ENCODE results near the gene AFF4.

- TF ChIP-seq ATF6 (CRISPR knock-in tag; IDR thresholded peaks at IDR 0.05) (no peak), ZNF174 (CRISPR knock-in tag; IDR thresholded peaks at IDR 0.05) (no peak), WHSC1 (IDR thresholded peaks at IDR 0.05; ENCODE audit: low read length) (no peak), TAF7 (tag; IDR thresholded peaks at IDR 0.05) (no peak), SOX6 (IDR thresholded peaks at IDR 0.05) (no peak), STAT6 (CRISPR knock-in tag; IDR thresholded peaks at IDR 0.05) (no peak), EZH2 (IDR thresholded peaks at IDR 0.05; ENCODE audit: borderline replicate concordance, low read depth, low read length) (no peak), ZNF24 (IDR thresholded peaks at IDR 0.05) (no peak), KLF1 (tag; IDR thresholded peaks at IDR 0.05) (no peak)
- TF ChIP-seq, protein P1, sequence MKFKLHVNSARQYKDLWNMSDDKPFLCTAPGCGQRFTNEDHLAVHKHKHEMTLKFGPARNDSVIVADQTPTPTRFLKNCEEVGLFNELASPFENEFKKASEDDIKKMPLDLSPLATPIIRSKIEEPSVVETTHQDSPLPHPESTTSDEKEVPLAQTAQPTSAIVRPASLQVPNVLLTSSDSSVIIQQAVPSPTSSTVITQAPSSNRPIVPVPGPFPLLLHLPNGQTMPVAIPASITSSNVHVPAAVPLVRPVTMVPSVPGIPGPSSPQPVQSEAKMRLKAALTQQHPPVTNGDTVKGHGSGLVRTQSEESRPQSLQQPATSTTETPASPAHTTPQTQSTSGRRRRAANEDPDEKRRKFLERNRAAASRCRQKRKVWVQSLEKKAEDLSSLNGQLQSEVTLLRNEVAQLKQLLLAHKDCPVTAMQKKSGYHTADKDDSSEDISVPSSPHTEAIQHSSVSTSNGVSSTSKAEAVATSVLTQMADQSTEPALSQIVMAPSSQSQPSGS (CRISPR knock-in tag; IDR thresholded peaks at IDR 0.05), result no peak
- TF ChIP-seq, protein P2, sequence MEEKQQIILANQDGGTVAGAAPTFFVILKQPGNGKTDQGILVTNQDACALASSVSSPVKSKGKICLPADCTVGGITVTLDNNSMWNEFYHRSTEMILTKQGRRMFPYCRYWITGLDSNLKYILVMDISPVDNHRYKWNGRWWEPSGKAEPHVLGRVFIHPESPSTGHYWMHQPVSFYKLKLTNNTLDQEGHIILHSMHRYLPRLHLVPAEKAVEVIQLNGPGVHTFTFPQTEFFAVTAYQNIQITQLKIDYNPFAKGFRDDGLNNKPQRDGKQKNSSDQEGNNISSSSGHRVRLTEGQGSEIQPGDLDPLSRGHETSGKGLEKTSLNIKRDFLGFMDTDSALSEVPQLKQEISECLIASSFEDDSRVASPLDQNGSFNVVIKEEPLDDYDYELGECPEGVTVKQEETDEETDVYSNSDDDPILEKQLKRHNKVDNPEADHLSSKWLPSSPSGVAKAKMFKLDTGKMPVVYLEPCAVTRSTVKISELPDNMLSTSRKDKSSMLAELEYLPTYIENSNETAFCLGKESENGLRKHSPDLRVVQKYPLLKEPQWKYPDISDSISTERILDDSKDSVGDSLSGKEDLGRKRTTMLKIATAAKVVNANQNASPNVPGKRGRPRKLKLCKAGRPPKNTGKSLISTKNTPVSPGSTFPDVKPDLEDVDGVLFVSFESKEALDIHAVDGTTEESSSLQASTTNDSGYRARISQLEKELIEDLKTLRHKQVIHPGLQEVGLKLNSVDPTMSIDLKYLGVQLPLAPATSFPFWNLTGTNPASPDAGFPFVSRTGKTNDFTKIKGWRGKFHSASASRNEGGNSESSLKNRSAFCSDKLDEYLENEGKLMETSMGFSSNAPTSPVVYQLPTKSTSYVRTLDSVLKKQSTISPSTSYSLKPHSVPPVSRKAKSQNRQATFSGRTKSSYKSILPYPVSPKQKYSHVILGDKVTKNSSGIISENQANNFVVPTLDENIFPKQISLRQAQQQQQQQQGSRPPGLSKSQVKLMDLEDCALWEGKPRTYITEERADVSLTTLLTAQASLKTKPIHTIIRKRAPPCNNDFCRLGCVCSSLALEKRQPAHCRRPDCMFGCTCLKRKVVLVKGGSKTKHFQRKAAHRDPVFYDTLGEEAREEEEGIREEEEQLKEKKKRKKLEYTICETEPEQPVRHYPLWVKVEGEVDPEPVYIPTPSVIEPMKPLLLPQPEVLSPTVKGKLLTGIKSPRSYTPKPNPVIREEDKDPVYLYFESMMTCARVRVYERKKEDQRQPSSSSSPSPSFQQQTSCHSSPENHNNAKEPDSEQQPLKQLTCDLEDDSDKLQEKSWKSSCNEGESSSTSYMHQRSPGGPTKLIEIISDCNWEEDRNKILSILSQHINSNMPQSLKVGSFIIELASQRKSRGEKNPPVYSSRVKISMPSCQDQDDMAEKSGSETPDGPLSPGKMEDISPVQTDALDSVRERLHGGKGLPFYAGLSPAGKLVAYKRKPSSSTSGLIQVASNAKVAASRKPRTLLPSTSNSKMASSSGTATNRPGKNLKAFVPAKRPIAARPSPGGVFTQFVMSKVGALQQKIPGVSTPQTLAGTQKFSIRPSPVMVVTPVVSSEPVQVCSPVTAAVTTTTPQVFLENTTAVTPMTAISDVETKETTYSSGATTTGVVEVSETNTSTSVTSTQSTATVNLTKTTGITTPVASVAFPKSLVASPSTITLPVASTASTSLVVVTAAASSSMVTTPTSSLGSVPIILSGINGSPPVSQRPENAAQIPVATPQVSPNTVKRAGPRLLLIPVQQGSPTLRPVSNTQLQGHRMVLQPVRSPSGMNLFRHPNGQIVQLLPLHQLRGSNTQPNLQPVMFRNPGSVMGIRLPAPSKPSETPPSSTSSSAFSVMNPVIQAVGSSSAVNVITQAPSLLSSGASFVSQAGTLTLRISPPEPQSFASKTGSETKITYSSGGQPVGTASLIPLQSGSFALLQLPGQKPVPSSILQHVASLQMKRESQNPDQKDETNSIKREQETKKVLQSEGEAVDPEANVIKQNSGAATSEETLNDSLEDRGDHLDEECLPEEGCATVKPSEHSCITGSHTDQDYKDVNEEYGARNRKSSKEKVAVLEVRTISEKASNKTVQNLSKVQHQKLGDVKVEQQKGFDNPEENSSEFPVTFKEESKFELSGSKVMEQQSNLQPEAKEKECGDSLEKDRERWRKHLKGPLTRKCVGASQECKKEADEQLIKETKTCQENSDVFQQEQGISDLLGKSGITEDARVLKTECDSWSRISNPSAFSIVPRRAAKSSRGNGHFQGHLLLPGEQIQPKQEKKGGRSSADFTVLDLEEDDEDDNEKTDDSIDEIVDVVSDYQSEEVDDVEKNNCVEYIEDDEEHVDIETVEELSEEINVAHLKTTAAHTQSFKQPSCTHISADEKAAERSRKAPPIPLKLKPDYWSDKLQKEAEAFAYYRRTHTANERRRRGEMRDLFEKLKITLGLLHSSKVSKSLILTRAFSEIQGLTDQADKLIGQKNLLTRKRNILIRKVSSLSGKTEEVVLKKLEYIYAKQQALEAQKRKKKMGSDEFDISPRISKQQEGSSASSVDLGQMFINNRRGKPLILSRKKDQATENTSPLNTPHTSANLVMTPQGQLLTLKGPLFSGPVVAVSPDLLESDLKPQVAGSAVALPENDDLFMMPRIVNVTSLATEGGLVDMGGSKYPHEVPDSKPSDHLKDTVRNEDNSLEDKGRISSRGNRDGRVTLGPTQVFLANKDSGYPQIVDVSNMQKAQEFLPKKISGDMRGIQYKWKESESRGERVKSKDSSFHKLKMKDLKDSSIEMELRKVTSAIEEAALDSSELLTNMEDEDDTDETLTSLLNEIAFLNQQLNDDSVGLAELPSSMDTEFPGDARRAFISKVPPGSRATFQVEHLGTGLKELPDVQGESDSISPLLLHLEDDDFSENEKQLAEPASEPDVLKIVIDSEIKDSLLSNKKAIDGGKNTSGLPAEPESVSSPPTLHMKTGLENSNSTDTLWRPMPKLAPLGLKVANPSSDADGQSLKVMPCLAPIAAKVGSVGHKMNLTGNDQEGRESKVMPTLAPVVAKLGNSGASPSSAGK (IDR thresholded peaks at IDR 0.05), result no peak
- TF ChIP-seq, protein P3, sequence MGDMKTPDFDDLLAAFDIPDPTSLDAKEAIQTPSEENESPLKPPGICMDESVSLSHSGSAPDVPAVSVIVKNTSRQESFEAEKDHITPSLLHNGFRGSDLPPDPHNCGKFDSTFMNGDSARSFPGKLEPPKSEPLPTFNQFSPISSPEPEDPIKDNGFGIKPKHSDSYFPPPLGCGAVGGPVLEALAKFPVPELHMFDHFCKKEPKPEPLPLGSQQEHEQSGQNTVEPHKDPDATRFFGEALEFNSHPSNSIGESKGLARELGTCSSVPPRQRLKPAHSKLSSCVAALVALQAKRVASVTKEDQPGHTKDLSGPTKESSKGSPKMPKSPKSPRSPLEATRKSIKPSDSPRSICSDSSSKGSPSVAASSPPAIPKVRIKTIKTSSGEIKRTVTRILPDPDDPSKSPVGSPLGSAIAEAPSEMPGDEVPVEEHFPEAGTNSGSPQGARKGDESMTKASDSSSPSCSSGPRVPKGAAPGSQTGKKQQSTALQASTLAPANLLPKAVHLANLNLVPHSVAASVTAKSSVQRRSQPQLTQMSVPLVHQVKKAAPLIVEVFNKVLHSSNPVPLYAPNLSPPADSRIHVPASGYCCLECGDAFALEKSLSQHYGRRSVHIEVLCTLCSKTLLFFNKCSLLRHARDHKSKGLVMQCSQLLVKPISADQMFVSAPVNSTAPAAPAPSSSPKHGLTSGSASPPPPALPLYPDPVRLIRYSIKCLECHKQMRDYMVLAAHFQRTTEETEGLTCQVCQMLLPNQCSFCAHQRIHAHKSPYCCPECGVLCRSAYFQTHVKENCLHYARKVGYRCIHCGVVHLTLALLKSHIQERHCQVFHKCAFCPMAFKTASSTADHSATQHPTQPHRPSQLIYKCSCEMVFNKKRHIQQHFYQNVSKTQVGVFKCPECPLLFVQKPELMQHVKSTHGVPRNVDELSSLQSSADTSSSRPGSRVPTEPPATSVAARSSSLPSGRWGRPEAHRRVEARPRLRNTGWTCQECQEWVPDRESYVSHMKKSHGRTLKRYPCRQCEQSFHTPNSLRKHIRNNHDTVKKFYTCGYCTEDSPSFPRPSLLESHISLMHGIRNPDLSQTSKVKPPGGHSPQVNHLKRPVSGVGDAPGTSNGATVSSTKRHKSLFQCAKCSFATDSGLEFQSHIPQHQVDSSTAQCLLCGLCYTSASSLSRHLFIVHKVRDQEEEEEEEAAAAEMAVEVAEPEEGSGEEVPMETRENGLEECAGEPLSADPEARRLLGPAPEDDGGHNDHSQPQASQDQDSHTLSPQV (IDR thresholded peaks at IDR 0.05), result no peak
These were observed 122.1 kb downstream of the AFF4 start for GRCh38 chr5:132841305-132841704.

All from K562 (cell line).